Activated naive CD4-positive, alpha-beta T cell treated with anti-CD3 and anti-CD28 coated beads, Interleukin-2, amount 50 U/mL, for 16 hours (primary cell): ENCODE results near the gene IRF5.
"Not testable (repeated sequence)": the region's sequence is repeated elsewhere in the genome, so short reads cannot be mapped to it uniquely, and the experiment has no call there.

Source experiments
- DNase-seq: peaks from one replicate; pipeline ENCODE4 v3.0.0-alpha.2; 2020

IRF5 gene

GRCh38 chr7:128974241-128974934 lies 36.7 kb downstream of the IRF5 start:
- no peak for DNase-seq

DNA sequence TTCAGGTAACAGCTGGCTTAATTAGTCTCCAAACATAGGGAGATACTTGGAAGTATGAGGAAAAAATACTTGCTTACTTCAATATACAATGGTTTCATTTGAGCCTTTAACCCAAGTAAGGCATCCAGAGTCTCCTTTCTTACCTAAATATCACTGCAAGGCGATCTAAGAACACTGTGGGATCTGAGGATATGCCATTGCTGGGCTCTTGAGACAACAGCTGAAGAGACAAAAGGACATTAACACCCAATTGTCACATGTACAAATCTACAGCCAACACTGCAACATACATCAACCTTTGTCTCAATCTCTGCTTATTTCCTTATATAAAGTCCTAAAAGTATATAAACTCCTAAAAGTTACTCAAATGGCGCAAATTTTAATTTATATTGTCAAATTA lies 44.4 kb downstream of the IRF5 start:
- no peak for DNase-seq

GRCh38 chr7:128985660-128986059 lies 47.9 kb downstream of the IRF5 start:
- DNase-seq = no peak

GRCh38 chr7:128986609-128987008 lies 48.9 kb downstream of the IRF5 start:
- DNase-seq = no peak

DNA sequence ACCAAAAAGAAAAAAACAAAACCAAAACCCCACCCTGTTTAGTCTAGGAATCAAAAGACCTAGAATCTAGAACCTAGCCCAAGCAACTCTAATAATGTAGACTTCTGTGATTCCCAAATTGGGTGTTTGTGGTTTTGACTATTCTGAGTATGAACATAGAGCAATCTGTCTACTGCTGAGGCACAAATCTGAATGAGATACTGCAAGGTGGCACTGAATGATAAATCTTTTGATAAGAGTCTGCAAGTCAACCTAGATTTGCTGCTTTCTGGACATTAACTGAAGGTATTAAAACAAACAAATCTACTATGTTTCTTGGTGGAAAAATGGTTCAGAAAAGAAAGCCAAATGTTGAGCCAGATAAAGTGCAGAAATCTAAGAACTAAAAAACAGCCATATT lies 50.6 kb downstream of the IRF5 start:
- no peak for DNase-seq

- DNase-seq = no peak
Measured at GRCh38 chr7:128989961-128990360, 52.2 kb downstream of the IRF5 start.

DNA sequence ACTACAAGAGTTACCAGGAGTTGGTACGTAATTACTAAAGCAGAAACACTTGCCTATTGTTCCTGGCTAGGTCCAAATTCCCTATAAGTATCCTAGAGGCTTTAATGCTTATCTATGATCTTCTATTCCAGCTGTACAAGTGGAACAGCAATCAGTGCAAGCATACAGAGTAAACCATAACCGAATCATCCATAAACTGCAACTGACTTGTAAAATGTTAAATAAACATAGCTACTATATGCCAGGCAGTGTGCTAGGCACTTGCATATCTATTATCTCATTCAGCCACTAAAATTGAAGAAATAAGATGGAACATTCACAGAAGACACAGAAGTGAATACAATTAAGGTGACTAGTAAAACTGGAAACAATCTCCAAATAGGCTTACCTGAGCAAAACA lies 55.7 kb downstream of the IRF5 start:
- no peak for DNase-seq

- DNase-seq = not testable (repeated sequence)
Measured at GRCh38 chr7:128994560-128994959, 56.8 kb downstream of the IRF5 start.

GRCh38 chr7:128997181-128997580 lies 59.5 kb downstream of the IRF5 start:
- no peak for DNase-seq
